PC-9 (cell line): Measurements from ENCODE around the gene NPPB. TPM values are rescaled to one million over a fixed set of nuclear protein-coding genes. Genes with fewer than 3 reads are reported as not detected.

Source experiments
- BruUV-seq: library from RNA; stranded (reverse); fragments of 400-500 nt; replicated peaks from 2 replicates; lab custom pipeline; 2021; lab: Mats Ljungman, UMichigan
- CTCF ChIA-PET: fragments of 300-600 bp; sonication (Branson Sonifier 250); formaldehyde crosslinking; loops from one replicate; lab custom pipeline; 2022; ENCODE audit warnings: antibody characterized with exemption; lab: Charles Lee
- POLR2A ChIA-PET: fragments of 300-600 bp; sonication (Branson Sonifier 250); formaldehyde crosslinking; loops from one replicate; lab custom pipeline; 2022; ENCODE audit warnings: antibody characterized with exemption; ENCODE audit not compliant: unreplicated experiment; lab: Charles Lee
- DNase-seq, 2 experiments: peaks; one replicate each; pipeline versions ENCODE4 v3.0.0 to v3.0.0-alpha.2; 2015 to 2022; ENCODE audit warnings: mixed read lengths in 1 of 2
- H2AFZ ChIP-seq: fragments of 200-600 bp; sonication (generic); 2 replicates; pipeline ENCODE4 v1.8.1; 2017; ENCODE audit warnings: antibody characterized with exemption
- H3F3A ChIP-seq: fragments of 200-600 bp; sonication (generic); 2 replicates; pipeline ENCODE4 v1.8.1; 2017; ENCODE audit warnings: antibody characterized with exemption, mild to moderate bottlenecking, low read depth; ENCODE audit not compliant: insufficient read depth
- H3K27ac ChIP-seq: fragments of 200-600 bp; sonication (generic); 2 replicates; pipeline ENCODE4 v1.6.1; 2016; ENCODE audit warnings: mixed run types
- H3K27me3 ChIP-seq: fragments of 200-600 bp; sonication (generic); 2 replicates; pipeline ENCODE4 v1.6.1; 2016; ENCODE audit warnings: low read depth, mixed run types; ENCODE audit not compliant: insufficient read depth
- H3K36me3 ChIP-seq: fragments of 200-600 bp; sonication (generic); 2 replicates; pipeline ENCODE4 v1.6.1; 2016; ENCODE audit warnings: low read depth, mixed run types
- H3K4me1 ChIP-seq: fragments of 200-600 bp; sonication (generic); replicated peaks from 2 replicates; pipeline ENCODE4 v1.6.1; 2016; ENCODE audit warnings: mixed run types; ENCODE audit not compliant: insufficient read depth
- H3K4me2 ChIP-seq: fragments of 200-600 bp; sonication (generic); 2 replicates; pipeline ENCODE4 v1.6.1; 2017; ENCODE audit warnings: mixed run types
- H3K4me3 ChIP-seq: fragments of 200-600 bp; sonication (generic); 2 replicates; pipeline ENCODE4 v1.6.1; 2016; ENCODE audit warnings: mixed run types
- H3K79me2 ChIP-seq: fragments of 200-600 bp; sonication (generic); 2 replicates; pipeline ENCODE4 v1.6.1; 2017; ENCODE audit warnings: low read depth, mixed run types
- H3K9me2 ChIP-seq: fragments of 200-600 bp; sonication (generic); 2 replicates; pipeline ENCODE4 v1.8.1; 2017; ENCODE audit warnings: mild to moderate bottlenecking; ENCODE audit not compliant: insufficient read depth
- H3K9me3 ChIP-seq: fragments of 200-600 bp; sonication (generic); 2 replicates; pipeline ENCODE4 v1.8.1; 2016; ENCODE audit warnings: low read depth; ENCODE audit not compliant: insufficient read depth
- H4K20me1 ChIP-seq: fragments of 200-600 bp; sonication (generic); 2 replicates; pipeline ENCODE4 v1.8.1; 2017; ENCODE audit not compliant: insufficient read depth
- CTCF ChIP-seq: fragments of 200-600 bp; sonication (generic); conservative IDR thresholded peaks from 2 replicates; pipeline ENCODE4 v1.6.1; 2017; ENCODE audit warnings: mixed run types, antibody characterized with exemption, mild to moderate bottlenecking, moderate library complexity
- EZH2 ChIP-seq: fragments of 200-600 bp; sonication (generic); IDR thresholded peaks from 2 replicates; pipeline ENCODE4 v1.8.0; 2017; ENCODE audit warnings: antibody characterized with exemption, low read depth
- intact Hi-C: fragments of 100-400 bp; cut with micrococcal nuclease; formaldehyde crosslinking; loops from one replicate; pipeline ENCODE4 v1.10.0; 2022; ENCODE audit not compliant: unreplicated experiment
- total RNA-seq: library from RNA; stranded (reverse); gene quantifications from 2 replicates; pipeline ENCODE4 v1.2.3, GENCODE V29; 2021

The NPPB gene
- total RNA-seq, 1 experiment from 2014 or later = not detected

- intact Hi-C loops = no loop called here
- ChIA-PET CTCF (interaction anchor here (0.6 kb wide), 1 partner anchor 40 kb away, joined by 4 read pairs; no protein-coding TSS in a partner anchor), POLR2A (no interaction called here)
- Histone ChIP-seq H3K9me2 (no peaks in the 10 kb centered on the region), H3K4me2 (no peak overlapping the region), H2AFZ (no peak overlapping the region), H3K79me2 (no peaks in the 10 kb centered on the region), H3K4me1 (no peaks in the 10 kb centered on the region), H3K27ac (no peak overlapping the region), H3F3A (no peaks in the 10 kb centered on the region), H3K4me3 (no peak overlapping the region), H3K27me3 (no peaks in the 10 kb centered on the region), H3K9me3 (no peaks in the 10 kb centered on the region), H4K20me1 (no peaks in the 10 kb centered on the region), H3K36me3 (0 out of 2 replicates have a peak, but pooled peaks cover 4% of the 10 kb centered on the region)
- BruUV-seq = no TSS peak
- no peak for DNase-seq
- no peak for TF ChIP-seq EZH2
- no peak for TF ChIP-seq CTCF
These were observed 30.2 kb downstream of the NPPB start for GRCh38 chr1:11828511-11828910.

- peaks cover 4% of the 10 kb centered on the region; the same call in 1 of the 2 replicates for H3K36me3 ChIP-seq
These were observed 31.8 kb downstream of the NPPB start for GRCh38 chr1:11826946-11827345.

GRCh38 chr1:11825131-11825530, 33.6 kb downstream of the NPPB start:
- H3K27me3 ChIP-seq = no peaks in the 10 kb centered on the region
- H2AFZ ChIP-seq = no peak overlapping the region
- DNase-seq = no peak
- peaks cover 24% of the 10 kb centered on the region for H3F3A ChIP-seq
- ChIA-PET POLR2A (interaction anchor here (0.5 kb wide), 1 partner anchor 89 kb away, joined by 3 read pairs; the partner anchor contains the start of gene AGTRAP), CTCF (no interaction called here)
- intact Hi-C loops = no loop called here
- no peaks in the 10 kb centered on the region for H3K9me2 ChIP-seq
- peaks cover 21% of the 10 kb centered on the region for H3K4me1 ChIP-seq
- H4K20me1 ChIP-seq = no peaks in the 10 kb centered on the region
- no peak overlapping the region for H3K27ac ChIP-seq
- H3K4me2 ChIP-seq = no peak overlapping the region
- no peaks in the 10 kb centered on the region for H3K9me3 ChIP-seq
- TF ChIP-seq CTCF = no peak
- no peak for TF ChIP-seq EZH2
- no peak overlapping the region for H3K4me3 ChIP-seq
- no peaks in the 10 kb centered on the region for H3K79me2 ChIP-seq
- no TSS peak for BruUV-seq
- H3K36me3 ChIP-seq = peaks cover 4% of the 10 kb centered on the region; the same call in 1 of the 2 replicates

More at GRCh38 chr1:11826946-11827345, 31.8 kb downstream of the NPPB start:
- Histone ChIP-seq H3K4me2 (no peak overlapping the region), H3F3A (peaks cover 7% of the 10 kb centered on the region), H3K79me2 (no peaks in the 10 kb centered on the region), H2AFZ (no peak overlapping the region), H3K4me1 (peaks cover 4% of the 10 kb centered on the region), H3K9me3 (no peaks in the 10 kb centered on the region), H3K27ac (no peak overlapping the region), H3K27me3 (no peaks in the 10 kb centered on the region), H3K9me2 (no peaks in the 10 kb centered on the region), H4K20me1 (no peaks in the 10 kb centered on the region), H3K4me3 (no peak overlapping the region)
- ChIA-PET POLR2A (no interaction called here), CTCF (no interaction called here)
- TF ChIP-seq EZH2 (no peak), CTCF (no peak)
- intact Hi-C loops = no loop called here
- no TSS peak for BruUV-seq
- DNase-seq = no peak
